ENCODE results near the gene PRRT4.

Gene PRRT4

DNA sequence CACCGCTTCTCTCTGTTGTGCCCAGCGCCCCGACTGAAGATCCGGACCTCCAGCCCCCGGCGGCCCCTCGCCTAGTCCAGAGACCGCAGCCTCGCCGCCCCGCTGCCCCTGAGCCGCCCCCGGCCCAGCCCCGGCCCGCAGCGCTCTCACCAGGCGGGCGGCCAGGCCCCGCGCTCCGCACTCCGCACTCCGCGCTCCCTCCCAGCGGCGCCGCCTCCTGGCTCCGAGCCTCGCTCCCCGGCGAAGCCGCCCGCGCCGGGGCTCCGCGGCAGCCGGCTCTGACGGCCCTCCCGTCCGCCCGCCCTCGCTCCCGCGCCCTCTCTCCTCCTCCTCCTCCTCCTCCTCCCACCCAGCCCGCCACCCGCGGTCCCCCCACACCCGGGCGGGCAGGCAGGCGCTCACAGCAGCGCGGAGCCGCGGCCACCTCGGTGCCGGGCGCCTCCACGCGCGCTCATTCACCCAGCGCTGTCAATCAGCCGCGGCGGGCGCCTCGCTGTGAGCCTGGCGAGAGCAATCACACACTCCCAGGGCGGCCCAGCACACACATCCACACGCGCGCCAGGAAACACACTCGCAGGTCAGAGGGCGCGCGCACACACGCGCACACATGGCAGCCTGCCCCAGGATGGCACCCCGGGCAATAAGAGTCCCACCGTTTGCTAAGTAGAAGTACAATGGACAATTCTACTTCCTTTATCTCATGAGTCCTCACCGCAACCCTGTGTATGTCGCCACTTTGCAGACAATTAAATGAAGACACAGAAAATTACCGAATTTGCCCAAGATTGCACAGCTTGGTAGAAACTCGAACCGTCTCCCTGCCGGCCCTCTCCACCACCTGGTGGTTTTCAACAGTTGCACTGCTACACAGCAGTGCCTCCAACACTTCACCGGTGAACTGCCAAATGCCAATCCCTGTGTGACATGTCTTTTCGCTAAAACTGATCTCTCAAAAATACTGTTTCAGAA is at the start of gene PRRT4:
TSS of gene PRRT4 (minus strand) at position 280 of the 969 bp plus-strand sequence.
- DNase-seq (ENCODE audit: low read depth): no peak

DNA sequence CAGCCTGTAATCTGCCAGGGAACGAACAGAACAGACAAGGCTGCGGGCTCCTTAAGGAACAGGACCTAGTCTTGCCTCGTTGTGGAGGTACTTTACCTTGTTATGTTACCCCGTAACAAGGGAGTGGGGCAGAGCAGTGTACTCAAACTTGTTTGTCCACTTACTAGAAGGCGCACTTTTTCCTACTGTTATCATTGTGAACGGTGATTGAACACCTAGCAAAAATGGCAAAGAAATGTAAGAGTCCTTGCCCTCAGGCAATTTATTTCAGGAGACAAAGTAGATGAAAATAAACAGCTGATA is 48.9 kb upstream of the PRRT4 start:
- DNase-seq (ENCODE audit: low read depth): no peak

DNA sequence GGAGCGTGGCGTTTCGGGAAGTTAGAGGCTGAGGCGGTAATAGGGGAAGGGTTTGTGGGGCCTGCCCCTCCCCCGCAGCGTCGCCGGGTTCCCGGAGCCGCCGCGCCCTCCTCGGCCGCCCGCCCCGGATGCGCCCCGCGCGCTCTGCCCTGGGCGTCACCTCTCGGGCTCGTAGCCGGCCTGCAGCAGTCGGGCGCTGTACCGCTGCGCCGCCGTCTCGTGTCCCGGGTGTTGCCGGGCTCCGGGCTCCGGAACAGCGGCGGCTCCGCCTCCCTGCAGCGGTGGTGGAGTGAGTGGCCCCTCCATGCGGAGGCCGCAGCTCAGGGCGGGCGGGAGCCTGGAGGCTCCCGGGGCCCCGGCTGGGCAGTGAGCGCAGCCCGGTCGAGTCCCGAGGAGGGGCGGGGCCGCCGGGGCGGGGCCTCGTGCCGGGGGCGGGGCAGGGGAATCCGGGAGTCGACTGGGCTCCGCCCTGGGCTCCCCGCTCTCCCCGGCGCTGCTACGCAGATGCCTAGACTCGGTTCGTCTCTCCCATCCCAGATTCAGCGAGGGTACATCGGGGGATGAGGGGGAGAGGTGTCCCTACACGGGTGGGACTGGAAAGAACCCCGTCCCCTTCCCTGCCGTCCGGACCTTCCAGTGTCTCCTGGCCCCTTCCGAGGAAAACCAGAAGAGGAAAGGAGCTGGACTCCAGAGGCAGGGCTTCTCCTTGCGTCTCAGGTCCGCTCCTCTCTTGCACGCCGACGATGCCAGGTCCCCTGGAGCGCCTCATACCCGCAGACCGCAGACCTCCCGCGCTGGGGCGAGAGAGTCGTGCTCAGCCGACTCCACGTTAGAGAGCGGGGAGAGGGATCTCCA is 48.3 kb upstream of the PRRT4 start, which contains the start of gene IMPDH1:
TSS of gene IMPDH1 (minus strand) at position 387 of the 855 bp plus-strand sequence. CDS start at position 306, 81 bp downstream.
- DNase-seq (ENCODE audit: low read depth): peak; percentile 84

DNA sequence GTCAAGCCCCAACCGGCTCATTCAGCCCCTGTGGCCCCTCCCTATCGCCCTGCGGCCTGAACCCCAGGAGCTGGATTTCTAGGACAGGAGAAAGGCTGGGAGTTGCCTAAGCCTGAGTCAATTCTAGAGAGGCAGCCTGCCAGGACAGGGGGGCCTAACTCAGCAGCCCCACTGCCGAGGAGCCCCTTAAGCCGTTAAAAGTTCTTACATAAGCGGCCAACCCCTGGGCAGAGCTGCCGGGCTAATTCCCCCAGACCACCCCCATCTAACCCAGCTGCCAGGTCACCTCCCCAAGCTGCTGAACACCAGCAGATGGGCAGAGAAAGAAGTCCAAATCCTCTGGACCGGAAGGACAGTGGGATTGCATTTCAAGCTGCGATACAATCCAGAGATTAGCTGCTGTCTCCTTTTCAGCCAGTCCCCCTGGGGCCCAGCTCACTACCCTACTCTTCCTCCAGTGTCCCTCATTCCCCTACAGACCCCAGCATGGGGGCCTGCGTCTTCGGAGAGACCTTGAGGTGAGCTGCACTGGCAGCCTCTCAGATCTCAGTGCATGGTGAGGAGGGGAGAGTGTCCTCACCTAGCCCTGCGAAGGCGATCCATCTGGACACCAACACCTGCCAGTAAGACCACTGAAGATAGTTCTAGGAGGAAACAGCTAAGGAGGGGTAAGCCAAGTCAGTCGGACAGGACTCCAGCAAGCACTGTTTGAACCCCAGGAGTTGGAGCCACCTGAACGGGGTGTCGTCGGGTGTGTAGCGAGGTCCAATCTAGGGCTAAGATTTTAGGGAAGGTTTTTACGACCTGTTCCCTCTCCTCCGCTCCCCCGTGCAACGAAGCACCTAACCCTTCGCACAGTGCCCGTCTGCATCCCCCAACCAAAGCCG is 47.5 kb upstream of the PRRT4 start:
- no peak for DNase-seq (ENCODE audit: low read depth)

DNA sequence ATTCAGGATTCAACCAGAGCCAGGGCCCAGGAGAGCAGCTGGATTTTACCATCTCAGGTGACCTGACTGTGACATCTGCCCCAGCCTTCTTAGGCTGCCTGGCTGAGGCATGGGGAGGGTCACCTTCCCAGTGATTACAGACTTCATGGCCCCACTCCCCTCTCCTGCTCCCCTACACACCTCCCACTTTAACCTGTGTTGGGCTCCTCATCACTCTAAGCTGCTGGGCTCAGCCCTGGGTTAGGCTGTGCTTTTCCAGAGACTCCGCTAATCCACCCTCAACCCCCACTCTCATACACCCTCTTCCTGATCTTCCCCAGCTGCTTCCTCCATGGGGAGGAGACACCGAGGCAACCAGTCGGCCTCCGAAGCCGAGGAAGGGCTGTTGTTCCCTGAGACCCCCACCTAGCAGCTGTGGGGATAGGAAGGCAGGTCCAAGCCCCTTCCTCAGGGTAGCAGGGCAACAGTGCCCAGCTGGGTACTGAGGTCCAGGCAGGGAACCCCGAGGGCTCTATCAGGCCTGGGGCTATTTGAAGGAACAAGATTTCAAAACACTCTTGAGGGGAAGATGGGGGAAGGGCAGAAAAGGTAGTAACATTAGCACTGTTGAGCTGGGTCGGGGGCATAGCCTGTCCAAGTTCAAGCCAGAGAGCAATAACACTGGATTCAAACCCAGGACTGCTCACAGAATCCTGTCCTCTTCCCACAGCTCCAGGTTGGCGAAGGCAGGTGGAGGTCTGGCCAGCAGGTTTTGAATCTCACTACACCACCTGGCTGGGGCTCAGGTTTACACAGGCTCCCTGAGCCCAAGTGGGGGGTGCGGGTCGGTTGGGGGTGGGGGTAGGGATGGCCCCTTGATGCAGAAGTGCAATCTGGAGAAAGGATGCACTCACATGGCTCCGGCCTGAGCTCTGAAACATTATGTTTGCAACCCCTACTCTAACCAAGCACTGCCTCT is 46.5 kb upstream of the PRRT4 start:
- no peak for DNase-seq (ENCODE audit: low read depth)

DNA sequence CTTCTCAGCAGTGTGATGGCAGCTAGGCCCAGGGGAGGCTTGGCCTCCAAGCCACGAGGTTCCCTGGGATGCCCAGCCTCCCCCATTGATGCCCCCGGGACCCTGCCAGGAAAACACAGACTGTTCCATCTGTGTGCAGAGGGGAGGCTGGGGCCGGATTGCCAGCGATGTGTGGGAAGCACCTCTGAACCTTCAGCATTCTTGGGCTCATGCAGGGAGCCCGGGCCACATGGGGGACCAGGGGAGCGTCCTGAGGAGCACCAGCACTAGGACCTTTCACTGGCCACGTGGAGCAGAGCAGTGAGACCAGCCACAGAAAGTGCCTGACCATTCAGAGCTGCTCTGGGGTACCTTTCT is 45.7 kb upstream of the PRRT4 start:
- no peak for DNase-seq (ENCODE audit: low read depth)

DNA sequence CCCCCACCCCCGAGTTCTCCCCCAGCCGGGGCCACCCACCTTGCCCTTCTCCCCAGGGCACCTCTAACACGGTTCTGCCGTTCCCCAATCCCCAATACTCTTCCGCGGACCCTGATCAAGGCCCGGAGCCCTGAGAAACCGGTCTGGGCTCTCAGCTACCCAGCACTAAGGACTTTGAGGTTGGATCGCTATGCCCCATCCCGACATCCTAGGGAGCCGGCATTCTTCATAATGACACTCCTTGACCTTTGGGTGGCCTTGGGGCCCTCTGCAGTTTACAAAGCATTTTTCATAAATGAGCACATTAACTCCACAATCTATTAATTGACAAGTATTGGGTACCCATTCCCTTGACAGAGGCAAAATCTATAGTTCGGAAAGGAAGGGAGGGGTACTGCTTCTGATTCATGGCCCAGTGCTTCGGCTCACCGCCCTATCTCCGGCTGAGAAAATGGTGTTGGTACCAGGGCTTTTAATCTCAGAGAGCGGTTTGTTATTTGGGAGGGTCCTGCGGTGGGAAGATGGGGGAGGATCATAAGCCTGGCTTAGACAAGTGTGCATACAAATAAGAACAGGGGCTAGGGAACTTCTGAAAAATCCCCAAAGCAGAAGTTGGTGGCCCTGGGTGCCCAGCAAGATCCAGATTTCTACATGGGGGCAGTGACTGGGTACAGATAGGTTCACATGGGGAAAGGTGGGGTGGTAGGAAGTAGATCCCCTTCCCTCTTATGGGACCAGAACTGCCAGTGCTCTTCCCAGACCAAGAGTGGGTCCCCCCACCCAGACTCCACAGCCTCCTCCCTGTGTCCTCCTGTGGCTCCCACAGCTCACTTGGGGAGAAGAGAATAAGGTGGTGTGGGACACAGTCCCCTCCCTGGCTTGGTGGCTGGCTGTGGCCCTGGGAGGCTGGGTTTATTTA is 45.1 kb upstream of the PRRT4 start:
- DNase-seq (ENCODE audit: low read depth): no peak

DNA sequence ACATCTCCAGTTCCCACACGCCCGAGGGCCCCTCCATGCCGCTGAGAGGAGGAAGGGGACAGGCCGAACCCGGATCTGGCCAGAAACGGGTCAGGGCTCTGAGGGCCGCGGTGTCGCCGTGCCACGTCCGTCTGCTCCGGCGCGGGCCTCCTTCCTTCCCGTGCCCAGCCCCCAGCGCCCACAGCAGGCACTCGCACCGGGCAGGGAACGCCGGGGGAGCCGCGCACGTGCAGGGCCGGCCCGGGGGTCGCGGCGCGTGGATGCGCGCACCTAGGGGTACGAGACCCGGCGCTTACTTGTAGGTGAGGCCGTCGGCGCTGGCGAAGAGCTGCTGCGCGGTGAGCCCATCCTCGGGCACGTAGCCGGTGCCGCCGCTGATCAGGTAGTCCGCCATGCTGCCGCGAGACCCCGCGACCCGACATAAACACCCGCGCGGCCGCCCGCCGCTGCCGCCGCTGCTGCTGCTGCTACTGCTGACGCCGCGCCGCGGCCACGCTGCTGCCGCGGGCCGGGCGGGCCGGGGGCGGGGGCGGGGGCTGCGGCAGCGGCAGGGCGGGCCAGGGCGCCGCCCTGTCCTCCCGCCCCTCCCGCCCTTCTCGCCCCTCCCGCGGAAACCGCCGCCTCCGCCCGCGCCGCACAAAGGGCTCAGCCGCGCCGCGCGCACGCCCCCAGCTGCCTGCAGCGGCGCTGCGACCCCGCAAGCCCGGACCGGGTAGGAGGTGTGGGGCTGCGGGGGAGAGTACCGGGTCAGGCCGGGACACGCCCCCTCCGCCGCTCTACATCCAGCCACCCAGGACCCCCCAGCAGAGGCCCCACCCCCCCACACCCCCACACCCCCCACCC is 44.2 kb upstream of the PRRT4 start:
- DNase-seq (ENCODE audit: low read depth): peak; percentile 28

DNA sequence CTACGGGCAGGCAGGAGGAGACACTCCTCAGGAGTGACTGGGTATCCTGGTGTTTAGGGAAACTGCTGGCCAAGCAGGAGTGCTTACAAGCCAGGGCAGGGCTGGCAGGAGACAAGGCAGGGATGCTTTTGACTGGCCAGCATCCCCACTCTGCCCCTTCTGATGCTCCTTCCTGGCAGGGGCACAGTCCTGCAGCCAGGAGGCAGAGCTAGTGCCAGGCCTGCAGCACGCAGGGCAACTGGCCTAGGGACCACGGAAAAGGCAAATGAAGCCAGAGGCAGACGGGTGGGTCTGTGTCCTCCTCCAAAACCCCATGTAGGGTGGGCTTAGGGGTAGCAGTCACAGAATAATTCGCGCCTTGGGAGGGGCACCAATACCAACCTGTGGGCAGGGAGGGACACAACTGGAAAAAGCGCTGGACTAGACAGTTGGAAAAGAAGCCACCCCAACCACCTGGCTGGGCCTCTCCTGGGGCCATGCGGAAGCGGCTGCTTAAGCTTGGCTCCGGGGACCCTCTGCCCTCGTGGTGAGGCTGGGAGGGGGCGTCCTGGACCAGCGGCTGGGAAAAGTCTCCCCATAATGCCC is 43.5 kb upstream of the PRRT4 start:
- no peak for DNase-seq (ENCODE audit: low read depth)

DNA sequence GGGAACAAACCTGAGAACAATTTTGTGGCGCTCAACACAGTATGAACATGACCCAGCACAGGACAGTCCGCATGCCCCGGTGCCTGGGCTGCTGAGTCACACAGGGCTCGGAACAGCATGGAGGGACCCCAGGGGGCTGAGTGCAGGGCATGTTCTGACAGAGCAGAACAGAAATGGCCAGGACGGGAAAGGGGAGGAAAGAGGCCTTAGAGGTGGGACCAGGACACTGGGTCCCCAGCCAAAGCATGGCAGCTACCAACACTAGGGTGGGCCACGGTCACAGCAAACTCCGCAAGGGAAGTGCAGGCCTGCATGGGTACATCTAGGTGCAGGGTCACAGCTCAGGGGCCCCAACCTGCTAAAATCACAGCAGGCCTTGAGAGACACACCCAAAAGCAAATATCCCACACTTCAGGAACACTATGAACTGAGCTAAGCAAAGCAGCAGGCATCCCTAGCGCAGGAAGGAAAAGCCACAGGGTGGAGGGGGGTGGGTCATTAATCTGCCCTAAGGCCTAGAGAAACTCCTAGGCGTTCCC is 42.7 kb upstream of the PRRT4 start:
- no peak for DNase-seq (ENCODE audit: low read depth)

DNA sequence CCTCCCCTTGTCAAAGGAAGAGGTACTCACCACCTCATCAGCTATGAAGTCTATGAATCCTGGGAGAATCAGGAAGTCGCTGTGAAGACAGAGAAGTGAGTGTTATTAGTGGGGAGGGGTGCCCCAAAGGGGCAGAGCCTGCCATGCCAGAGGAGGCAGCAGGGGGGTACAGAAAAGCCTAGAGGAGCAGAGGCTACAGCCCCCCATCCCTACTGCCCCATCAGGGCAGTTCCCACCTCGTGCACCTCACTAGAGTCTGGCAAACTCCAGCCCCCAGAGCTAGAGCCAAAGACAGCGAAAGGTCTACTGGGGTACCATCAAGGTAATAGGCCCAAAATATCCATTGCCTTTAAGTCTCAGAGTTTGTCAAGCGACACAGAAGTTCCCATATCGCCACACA is 42.2 kb upstream of the PRRT4 start:
- no peak for DNase-seq (ENCODE audit: low read depth)

DNA sequence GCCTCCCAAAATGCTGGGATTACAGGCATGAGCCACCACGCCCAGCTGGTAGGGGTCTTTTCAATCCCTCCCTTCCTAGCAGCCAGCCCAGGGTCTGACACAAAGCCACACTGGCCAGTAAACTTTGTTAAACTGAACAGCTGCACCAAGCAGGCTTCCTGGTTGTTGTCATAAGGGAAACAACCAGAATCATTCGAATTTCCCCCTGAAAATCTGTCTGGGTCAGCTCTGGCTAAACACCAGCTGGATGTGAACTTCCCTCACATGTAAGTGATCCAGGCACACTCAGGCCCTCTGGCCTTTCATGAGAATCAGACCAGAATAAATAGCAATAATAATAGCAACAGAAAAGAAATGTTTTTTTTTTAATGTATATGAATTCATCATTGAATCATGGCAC is 40.9 kb upstream of the PRRT4 start:
- no peak for DNase-seq (ENCODE audit: low read depth)

DNA sequence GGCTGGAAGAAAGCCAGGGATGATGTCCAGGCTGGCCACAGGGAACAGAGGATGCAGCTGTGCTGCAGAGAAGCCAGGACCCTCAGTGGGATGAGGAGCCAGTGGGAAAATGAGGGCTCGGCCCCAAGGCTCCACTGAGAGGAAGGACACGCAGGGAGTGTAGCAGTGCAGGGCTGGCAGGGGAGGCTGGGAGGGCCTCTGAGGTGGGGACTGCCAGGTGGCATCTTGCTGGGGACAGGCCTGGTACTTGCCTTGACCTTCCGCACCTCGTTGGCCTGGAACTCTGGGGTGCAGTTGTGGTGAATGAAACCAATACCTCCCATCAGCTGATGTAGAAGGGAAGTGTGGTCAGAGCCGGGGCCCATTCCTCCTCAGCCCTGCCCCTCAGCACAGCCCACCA is 39.1 kb upstream of the PRRT4 start:
- DNase-seq (ENCODE audit: low read depth): no peak

DNA sequence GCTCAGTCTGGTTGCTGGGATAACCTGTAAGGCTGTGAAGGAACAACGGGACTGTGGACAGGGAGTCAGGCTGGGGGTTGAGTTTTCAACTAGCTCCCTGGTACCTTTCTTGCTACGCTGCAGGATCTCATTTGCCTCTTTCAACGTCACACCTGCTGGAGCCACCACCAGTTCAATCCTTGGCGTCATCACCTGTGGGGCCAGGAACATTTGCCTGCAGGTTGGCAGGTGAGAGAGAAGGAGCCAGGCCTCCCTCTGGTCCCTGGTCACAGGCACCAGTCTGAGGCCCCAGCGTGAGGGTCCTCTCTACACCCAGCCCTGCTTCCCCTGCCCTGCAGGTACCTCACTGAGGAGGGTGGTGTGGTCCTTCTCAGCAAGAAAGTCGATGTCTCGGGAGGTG is 38.5 kb upstream of the PRRT4 start:
- no peak for DNase-seq (ENCODE audit: low read depth)

DNA sequence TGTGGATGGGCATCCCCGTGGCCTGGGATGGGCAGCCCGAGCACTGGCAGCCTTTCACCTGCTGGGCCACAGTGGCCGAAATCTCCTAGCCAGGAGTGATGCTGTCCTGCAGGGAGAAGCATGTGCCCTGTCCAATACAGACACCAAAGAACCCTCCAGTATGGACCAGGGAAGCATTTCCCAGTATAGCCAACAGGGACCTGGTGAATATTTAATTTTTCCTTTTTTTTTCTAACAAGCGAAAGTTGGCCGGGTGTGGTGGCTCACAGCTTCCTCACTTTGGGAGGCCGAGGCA is 37.3 kb upstream of the PRRT4 start:
- DNase-seq (ENCODE audit: low read depth): no peak

DNA sequence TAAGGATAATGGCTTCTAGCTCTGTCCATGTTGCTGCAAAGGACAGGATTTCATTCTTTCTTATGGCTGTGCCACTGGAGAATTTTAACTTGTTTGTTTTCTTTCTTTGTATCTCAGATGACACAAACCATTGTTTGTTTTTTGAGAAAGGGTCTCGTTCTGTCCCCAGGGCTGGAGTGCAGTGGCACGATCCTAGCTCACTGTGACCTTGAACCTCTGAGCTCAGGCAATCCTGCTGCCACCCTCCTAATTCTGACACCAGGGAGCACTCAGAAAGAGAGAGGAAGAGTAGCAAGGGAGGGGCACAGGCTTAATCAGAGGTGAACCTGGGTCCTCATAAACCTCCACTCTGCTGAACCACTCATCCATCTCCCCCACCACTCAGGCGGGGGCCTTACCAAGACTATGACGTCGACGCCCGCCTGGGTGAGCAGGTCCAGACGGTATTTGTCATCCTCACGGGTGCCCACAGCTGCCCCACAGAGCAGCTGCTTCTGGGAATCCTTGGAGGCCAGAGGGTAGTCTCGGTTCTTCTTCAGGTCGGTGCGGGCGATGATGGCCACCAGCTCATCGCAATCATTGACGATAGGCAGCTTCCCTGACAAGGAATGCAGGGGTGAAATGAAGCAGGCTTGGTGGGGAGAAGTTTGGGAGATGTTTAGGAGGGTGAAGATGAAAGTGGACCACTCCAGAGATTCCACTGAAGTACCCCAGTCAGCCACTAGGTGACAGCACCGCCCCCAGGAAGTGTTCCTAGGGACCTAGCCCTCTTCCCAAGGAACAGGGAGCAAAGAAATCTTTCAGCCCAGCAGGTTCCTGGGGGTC is 36.7 kb upstream of the PRRT4 start:
- no peak for DNase-seq (ENCODE audit: low read depth)

DNA sequence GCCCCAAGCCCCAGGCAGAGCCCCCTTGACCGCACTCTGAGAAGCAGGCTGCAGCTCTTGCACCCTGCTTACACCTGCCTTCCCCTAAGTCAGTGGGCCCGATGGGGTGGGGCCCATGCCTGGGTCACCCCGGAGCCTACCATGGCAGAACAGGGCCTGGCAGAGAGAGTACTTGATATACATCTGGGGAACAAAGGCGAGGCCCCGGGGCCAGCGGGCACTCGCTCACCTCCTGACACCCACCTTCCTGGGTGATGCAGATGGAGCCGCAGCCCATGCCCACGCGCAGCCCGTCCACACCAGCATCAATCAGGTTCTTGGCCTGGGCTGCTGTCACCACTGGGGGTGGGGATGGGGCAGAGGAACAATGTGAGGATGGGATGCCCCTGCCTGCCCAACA is 34.9 kb upstream of the PRRT4 start:
- DNase-seq (ENCODE audit: low read depth): no peak

DNA sequence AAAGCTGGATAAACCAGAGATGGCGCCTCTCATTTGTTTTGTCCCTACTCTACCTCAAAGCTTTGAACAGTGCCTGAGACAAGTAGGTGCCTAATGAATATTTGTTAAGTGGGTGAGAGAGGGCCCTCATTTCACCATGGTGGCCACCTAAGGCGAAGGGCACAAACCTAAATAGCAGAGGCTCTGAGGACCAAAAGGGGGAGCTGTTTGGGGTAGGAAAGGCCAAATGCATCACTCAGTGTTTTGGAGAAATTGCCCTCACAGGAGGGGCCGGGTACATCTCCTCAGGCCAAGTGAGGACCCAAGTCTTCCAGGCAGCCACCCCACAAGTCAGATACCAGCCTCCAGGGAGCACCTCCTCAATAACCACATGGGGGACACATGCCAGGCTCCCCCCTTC is 34.3 kb upstream of the PRRT4 start:
- DNase-seq (ENCODE audit: low read depth): no peak
